SK-N-MC (cell line): Measurements from ENCODE around the gene ADSS2.

Source experiments
- EZH2 ChIP-seq: fragments of 200-600 bp; sonication (generic); IDR thresholded peaks from one replicate; pipeline ENCODE4 v1.6.1; 2017; ENCODE audit warnings: antibody characterized with exemption
- POLR2AphosphoS5 ChIP-seq: IDR thresholded peaks from 2 replicates; pipeline ENCODE4 v1.6.1; 2012; ENCODE audit warnings: mild to moderate bottlenecking, low read depth, low read length, borderline replicate concordance

DNA sequence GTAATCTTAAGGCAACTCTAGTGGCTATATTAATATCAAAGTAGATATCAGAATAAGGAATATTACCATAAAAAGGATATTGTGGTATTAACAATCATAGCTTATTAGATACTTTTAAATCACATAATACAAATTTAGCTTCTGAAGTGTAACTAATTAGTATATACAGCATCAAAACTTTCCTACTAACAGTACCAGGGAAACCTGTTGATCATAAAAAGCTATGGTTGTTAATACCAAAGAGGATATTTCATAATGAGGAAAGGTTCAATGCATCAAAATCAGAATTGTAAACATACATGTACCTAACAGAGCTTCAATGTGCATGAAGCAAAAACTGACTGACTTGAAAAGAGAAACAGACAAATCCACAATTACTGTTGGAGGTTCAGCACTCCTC is 24.1 kb downstream of the ADSS2 start:
- no peak for TF ChIP-seq POLR2AphosphoS5
- no peak for TF ChIP-seq EZH2
